ENCODE results near the gene CSNK1G2.

CSNK1G2 gene

GRCh38 chr19:1920644-1921043, 20.3 kb upstream of the CSNK1G2 start:
- no peak for DNase-seq

GRCh38 chr19:1921326-1921725, 19.6 kb upstream of the CSNK1G2 start:
- DNase-seq = no peak

- no peak for DNase-seq
Measured at GRCh38 chr19:1921825-1922224, 19.1 kb upstream of the CSNK1G2 start.

GRCh38 chr19:1922803-1923202, 18.2 kb upstream of the CSNK1G2 start:
- no peak for DNase-seq

- no peak for DNase-seq
Measured at GRCh38 chr19:1923319-1923718, 17.7 kb upstream of the CSNK1G2 start.

GRCh38 chr19:1924320-1924961, 16.5 kb upstream of the CSNK1G2 start:
- no peak for DNase-seq

- no peak for DNase-seq
Measured at GRCh38 chr19:1925544-1925943, 15.4 kb upstream of the CSNK1G2 start.

GRCh38 chr19:1929021-1929742, 11.8 kb upstream of the CSNK1G2 start:
- DNase-seq = peak; percentile 74

GRCh38 chr19:1931445-1931844, 9.5 kb upstream of the CSNK1G2 start:
- no peak for DNase-seq

GRCh38 chr19:1932395-1932794, 8.6 kb upstream of the CSNK1G2 start:
- no peak for DNase-seq

GRCh38 chr19:1933244-1933643, 7.7 kb upstream of the CSNK1G2 start:
- no peak for DNase-seq

- no peak for DNase-seq
Measured at GRCh38 chr19:1933942-1934341, 7.0 kb upstream of the CSNK1G2 start.

- DNase-seq = no peak
Measured at GRCh38 chr19:1935484-1936208, 5.3 kb upstream of the CSNK1G2 start.

- DNase-seq = no peak
Measured at GRCh38 chr19:1936430-1936829, 4.5 kb upstream of the CSNK1G2 start.

GRCh38 chr19:1936916-1937610, 3.9 kb upstream of the CSNK1G2 start:
- no peak for DNase-seq

GRCh38 chr19:1938071-1938470, 2.9 kb upstream of the CSNK1G2 start:
- DNase-seq = no peak

GRCh38 chr19:1942078-1942933, 1.3 kb downstream of the CSNK1G2 start:
- no peak for DNase-seq

GRCh38 chr19:1942934-1943555, 2.1 kb downstream of the CSNK1G2 start:
- DNase-seq = no peak

GRCh38 chr19:1943661-1944087, 2.7 kb downstream of the CSNK1G2 start:
- DNase-seq = no peak

- no peak for DNase-seq
Measured at GRCh38 chr19:1944088-1944915, 3.3 kb downstream of the CSNK1G2 start.

Data from T1000 (cell line).